HT1080 (cell line): Measurements from ENCODE around the gene ONECUT3. TPM values are rescaled to one million over a fixed set of nuclear protein-coding genes. Genes with fewer than 3 reads are reported as not detected.

Experiments
- DNase-seq: peaks from one replicate; pipeline ENCODE4 v3.0.0-alpha.2; 2015; ENCODE audit warnings: low read depth
- total RNA-seq: library from RNA; depleted of rRNA; stranded (reverse); fragments of >200 nt; shearing (Covaris generic); gene quantifications from 2 replicates; pipeline ENCODE4 v1.2.3, GENCODE V29; 2014

ONECUT3 gene
- total RNA-seq, 1 experiment from 2014 or later, result not detected

GRCh38 chr19:1739960-1740629, 13.2 kb upstream of the ONECUT3 start:
- no peak for DNase-seq

GRCh38 chr19:1742989-1743696, 10.2 kb upstream of the ONECUT3 start:
- DNase-seq, result no peak

GRCh38 chr19:1744133-1744665, 9.1 kb upstream of the ONECUT3 start:
- no peak for DNase-seq

- DNase-seq, result no peak
Observed at GRCh38 chr19:1744822-1745563, 8.3 kb upstream of the ONECUT3 start.

- DNase-seq, result no peak
Observed at GRCh38 chr19:1745589-1746031, 7.7 kb upstream of the ONECUT3 start.

DNA sequence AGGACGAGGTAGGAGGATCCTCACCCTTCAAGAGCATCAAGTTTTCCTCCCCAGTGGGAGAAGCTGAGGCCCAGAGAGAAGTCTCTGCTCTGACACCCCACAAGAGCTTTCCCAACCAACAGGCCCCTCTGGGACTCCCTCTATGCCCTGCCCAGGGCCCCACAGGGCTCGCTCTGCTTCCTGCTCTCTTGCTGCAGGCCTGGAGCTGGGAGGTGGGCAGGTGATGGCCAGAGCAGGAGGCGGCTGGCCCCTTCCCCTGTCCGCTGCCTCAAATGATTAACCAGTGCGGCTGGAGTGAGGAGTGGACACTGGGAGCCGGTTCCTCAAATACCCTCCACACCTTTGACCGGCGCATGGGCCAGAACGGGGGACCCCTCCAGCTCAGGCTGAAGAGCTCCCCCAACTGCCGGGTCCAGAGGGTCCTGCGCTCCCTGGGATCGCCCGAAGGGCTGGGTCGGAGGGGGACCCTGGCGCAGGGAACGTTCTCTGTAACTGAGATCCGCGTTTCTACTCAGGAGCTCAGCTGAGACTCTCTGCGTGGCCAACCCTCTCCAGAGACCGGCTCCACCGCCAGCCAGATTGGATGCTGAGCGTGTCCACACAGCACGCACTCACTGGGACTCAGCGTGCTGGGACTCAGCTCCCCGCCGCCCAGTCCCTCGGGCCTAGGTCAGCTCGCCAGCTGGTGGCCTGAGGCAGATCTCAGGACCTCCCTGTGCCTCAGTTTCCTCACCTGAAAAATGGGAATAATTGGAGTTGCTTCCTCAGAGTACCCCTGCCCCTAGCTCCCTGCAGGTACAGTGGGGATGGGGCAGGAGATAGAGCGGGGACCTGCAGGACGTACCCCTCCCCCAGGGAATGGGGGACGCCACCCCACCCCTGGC, 6.7 kb upstream of the ONECUT3 start:
- peak; percentile 43 for DNase-seq

GRCh38 chr19:1747285-1748114, 5.8 kb upstream of the ONECUT3 start:
- peak; percentile 100 for DNase-seq

DNA sequence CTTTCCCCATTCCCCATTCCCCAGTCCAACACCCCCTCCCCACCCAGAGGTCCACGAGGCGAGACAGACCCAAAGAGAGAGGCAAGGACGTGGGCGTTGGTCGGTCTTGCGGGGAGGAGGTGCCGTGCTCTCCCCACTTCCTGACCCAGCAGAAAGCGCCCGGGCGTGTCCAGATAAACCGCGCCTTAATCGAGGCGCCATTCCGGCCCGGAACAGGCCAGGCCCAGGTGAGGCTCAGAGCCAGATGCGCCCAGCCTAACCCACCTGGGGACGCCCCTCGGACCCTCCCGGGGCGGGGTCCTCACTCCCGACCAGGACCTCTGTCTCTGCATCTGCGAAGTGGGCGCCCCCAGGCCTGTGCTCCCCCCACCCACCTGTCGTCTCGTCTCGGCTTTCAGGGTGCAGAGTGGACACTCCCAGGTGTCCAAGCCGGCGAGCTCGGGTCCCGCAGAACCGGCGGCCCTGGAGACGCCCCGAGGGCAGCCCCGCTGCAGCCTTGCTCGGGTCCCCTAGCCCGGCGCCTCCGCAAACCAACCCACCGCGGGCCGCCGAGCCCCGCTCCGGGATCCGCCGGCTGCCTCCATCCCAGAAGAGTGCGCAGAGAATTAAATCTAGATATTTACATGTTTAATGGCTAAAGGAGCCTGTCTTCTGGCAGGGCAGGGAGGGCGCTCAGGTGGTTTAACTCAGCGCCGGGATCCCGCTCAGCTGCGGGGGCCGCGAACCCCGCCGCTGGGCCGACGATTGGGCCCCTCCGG, 5.0 kb upstream of the ONECUT3 start:
- DNase-seq, result no peak

DNA sequence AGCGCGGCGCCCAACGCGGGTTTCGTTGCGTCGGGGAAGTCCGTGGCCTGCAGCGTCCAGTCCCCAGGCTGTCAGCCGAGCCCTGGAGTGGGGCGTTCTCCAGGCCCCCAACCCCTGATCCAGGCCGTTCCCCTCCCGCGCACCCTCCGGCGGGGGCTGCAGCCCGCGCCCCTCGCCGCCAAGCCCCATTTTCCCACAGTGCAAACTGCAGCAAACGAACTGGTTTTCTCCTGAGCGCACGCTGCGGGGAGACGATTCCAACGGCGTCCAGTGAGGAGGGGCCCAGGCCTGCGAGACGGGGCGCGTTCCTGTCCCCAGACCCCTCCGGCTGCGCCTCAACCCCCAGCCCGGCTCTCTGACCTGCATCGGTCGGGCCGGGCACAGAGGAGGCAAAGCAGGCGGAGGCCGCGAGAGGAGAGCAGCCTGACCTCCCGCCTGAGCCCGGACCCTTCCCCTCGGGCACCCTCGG, 4.4 kb upstream of the ONECUT3 start:
- no peak for DNase-seq

GRCh38 chr19:1749373-1750342, 3.6 kb upstream of the ONECUT3 start:
- no peak for DNase-seq

DNA sequence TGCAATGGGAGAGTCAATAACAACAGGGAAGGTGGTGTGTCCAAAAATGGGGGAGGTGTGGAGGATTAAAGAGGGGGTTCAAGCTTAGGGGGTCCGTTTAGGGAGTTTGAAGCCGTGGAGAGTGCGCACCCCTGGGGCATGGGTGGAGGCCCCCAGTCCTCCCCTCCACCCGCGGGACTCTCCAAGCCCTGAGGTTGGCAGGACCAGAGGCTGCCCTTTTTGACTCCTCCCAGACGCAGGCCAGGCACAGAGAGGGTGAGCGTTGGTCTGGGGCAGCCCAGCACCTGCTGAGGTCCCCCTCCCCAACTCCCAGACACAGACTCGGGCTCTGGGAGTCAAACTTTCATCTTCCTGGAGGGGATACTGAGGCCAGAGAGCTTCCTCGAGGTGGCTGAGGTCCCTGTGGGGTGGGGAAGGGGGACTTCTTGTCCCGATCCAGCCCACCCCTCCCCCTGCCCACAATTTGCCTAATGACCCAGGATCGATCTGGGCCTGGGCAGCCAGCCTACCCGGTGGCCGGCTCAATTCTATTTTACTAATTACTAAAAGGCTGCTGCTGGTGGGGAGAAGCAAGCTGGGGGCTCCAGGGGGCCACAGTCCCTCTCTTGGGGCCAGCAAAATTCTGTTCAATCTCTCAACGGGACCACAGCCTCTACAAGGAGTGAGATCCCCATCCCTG, 2.8 kb upstream of the ONECUT3 start:
- DNase-seq, result no peak

DNA sequence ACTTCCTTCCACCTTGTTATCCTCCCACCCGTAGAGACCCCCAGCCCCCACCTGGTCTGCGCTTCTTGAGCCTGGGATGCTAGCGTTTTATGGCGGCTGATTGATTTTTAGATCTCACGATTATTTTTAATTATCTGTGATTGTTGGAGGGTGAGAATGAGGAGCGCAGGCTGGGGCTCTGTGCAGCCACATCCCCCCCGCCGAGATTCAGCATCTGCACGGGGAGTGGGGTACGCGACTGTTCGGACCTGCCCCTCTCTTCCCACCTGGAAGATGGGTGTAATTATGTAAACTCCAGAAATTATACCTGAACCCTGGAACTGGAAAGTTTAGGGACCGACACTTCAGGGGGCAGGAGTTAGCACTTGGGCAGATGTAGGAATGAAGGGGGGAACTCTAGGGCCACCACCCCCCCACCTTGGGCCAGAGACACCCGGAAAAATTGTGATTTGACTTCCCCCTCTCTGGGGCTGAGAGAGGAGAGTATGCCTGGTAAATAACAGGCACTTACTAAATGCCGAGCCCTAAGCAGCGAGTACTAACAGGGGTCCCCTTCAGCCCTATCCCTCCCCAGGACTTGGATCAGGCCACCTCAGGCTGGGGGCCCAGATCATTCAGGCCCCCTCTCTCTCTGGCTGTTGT, 1.8 kb upstream of the ONECUT3 start:
- DNase-seq, result no peak

DNA sequence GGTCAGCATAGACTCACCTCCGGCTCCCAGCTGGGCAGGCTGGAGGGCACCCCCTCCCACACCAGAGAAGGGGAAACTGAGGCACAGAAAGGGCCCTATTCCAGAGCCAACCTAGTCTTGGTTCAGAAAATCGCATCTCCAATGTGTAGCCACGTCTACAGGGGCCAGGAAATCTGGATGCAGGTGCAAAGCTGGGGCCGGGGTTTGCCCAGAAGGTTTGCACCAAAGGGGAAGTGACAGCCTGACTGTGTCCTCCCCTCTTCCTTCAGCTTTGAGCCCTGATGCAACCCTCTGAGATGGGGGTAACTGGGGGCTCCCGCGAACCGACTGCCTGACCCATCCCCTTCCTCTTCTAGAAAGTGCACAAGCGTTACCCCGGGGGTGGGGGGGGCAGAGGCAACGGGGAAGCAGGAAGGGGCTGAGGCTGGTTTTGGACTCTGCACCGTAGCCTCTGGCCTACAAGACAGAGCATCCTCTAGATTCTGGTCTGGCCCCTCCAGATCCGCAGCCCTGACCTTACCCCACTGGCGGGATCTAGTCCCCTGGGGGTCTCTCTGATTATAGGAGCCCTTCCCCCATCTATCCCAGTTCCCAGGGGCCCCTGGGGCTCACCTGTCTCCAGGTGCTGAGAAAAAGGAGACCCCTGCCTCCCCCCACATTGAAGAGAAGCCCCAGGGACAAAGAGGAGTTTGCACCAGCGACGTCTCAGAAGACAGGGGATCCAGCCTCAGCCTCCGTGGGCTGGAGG, 1.1 kb upstream of the ONECUT3 start:
- no peak for DNase-seq

GRCh38 chr19:1754018-1754635, 821 bp downstream of the ONECUT3 start:
- no peak for DNase-seq

DNA sequence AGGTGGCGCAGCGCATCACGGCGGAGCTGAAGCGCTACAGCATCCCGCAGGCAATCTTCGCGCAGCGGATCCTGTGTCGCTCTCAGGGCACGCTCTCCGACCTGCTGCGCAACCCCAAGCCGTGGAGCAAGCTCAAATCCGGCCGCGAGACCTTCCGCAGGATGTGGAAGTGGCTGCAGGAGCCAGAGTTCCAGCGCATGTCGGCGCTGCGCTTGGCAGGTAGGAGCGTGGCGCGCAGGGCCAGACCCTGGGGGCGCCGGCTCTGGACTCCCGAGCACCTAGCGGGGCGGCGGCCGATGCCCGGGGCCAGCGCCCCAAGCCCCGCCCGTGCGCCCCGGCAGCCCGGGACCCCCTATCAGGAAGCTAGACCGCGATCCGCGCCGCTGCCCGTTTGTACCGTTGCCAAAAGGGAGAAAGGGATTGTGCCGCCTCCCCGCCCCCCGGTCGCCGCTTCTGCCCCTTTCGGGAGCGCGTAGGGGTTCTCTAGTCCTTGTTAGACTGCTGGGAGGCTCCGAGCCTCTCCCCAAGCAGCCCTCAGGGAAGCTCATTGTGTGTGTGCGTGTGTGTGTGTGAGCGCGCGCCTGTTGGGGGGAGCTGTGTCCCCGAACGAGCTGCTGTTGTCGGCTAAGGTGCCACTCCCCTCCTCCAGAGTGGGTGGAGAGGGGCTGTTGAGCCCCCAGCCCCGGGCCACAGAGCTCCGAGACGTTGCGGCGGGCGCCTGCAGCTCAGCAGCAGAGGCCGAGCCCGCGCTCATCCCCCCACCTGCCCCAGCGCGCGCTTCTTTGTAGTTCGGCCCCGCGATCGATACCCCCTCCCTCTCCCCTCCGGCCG, 1.5 kb downstream of the ONECUT3 start:
- DNase-seq, result no peak
